Stimulated activated effector memory CD8-positive, alpha-beta T cell treated with anti-CD3 and anti-CD28 coated beads, Interleukin-12 subunit alpha, Interleukin-12 subunit beta, amount 100 ng/mL, for 72 hours (primary cell): ENCODE data around the gene PGPEP1.
"Not testable (repeated sequence)": the region's sequence is repeated elsewhere in the genome, so short reads cannot be mapped to it uniquely, and the experiment has no call there.

ENCODE experiments used
- ATAC-seq: fragments of 150-1000 bp; cut with Tn5 transposase; 2 replicates; pipeline ENCODE4 v1.10.0; 2021
- DNase-seq, 2 donors: peaks; one replicate each; pipeline ENCODE4 v3.0.0; 2021 to 2022; ENCODE audit warnings: low spot score in 2 of 2
- H3K27ac Mint-ChIP-seq: one replicate; pipeline ENCODE4 v1.8.0; 2022; ENCODE audit warnings: mild to moderate bottlenecking, mixed read lengths
- H3K36me3 Mint-ChIP-seq: one replicate; pipeline ENCODE4 v1.8.0; 2022; ENCODE audit warnings: mild to moderate bottlenecking, mixed read lengths
- H3K4me1 Mint-ChIP-seq: one replicate; pipeline ENCODE4 v1.8.0; 2022; ENCODE audit warnings: mixed read lengths
- H3K4me3 Mint-ChIP-seq: one replicate; pipeline ENCODE4 v1.8.0; 2022; ENCODE audit warnings: mild to moderate bottlenecking, mixed read lengths
- H3K9me3 Mint-ChIP-seq: one replicate; pipeline ENCODE4 v1.8.0; 2022; ENCODE audit warnings: mixed read lengths

PGPEP1 gene

GRCh38 chr19:18317961-18318800 is 22.2 kb upstream of the PGPEP1 start:
- peak; percentile 56 for ATAC-seq
- H3K9me3 Mint-ChIP-seq = no peaks in the 10 kb centered on the region
- peaks cover 85% of the 10 kb centered on the region for H3K36me3 Mint-ChIP-seq
- H3K4me1 Mint-ChIP-seq = peaks cover 49% of the 10 kb centered on the region
- peak overlapping the region; percentile 90 for H3K4me3 Mint-ChIP-seq
- DNase-seq = peak in 1 of 2 donors; percentile 77
- peak overlapping the region; percentile 95 for H3K27ac Mint-ChIP-seq

- Mint-ChIP-seq H3K4me3 (peak overlapping the region; percentile 90), H3K9me3 (no peaks in the 10 kb centered on the region), H3K27ac (peak overlapping the region; percentile 95), H3K36me3 (peaks cover 79% of the 10 kb centered on the region), H3K4me1 (peaks cover 60% of the 10 kb centered on the region)
- ATAC-seq (no peak), DNase-seq (no peak)
Measured at GRCh38 chr19:18319591-18320135, 20.7 kb upstream of the PGPEP1 start.

- H3K36me3 Mint-ChIP-seq = peaks cover 65% of the 10 kb centered on the region
- no peaks in the 10 kb centered on the region for H3K9me3 Mint-ChIP-seq
- no peak for ATAC-seq
- H3K4me3 Mint-ChIP-seq = peak overlapping the region; percentile 90
- no peak for DNase-seq
- H3K4me1 Mint-ChIP-seq = peaks cover 60% of the 10 kb centered on the region
- H3K27ac Mint-ChIP-seq = peak overlapping the region; percentile 94
Measured at GRCh38 chr19:18320865-18321733, 19.3 kb upstream of the PGPEP1 start.

- Mint-ChIP-seq H3K4me3 (peak overlapping the region; percentile 90), H3K27ac (peak overlapping the region; percentile 94), H3K9me3 (no peaks in the 10 kb centered on the region), H3K4me1 (peaks cover 60% of the 10 kb centered on the region), H3K36me3 (peaks cover 62% of the 10 kb centered on the region)
- ATAC-seq (no peak), DNase-seq (no peak)
Measured at GRCh38 chr19:18321734-18322102, 18.7 kb upstream of the PGPEP1 start.

- no peaks in the 10 kb centered on the region for H3K9me3 Mint-ChIP-seq
- H3K4me3 Mint-ChIP-seq = peak overlapping the region; percentile 90
- ATAC-seq (peak; percentile 36), DNase-seq (peak in 1 of 2 donors; percentile 76)
- H3K4me1 Mint-ChIP-seq = peaks cover 60% of the 10 kb centered on the region
- H3K36me3 Mint-ChIP-seq = peaks cover 59% of the 10 kb centered on the region
- peak overlapping the region; percentile 94 for H3K27ac Mint-ChIP-seq
Measured at GRCh38 chr19:18322318-18322758, 18.1 kb upstream of the PGPEP1 start.

- peak; percentile 97 for ATAC-seq
- DNase-seq = peak; percentile 96 to 99
- Mint-ChIP-seq H3K27ac (peak within 1 kb of the TSS; percentile 94), H3K4me3 (peak within 1 kb of the TSS; percentile 90), H3K4me1 (peaks cover 55% of the 10 kb centered on the region), H3K36me3 (peaks cover 53% of the 10 kb centered on the region), H3K9me3 (no peaks in the 10 kb centered on the region)
Measured at GRCh38 chr19:18322759-18323460, 17.5 kb upstream of the PGPEP1 start, which contains the start of gene LSM4. Gene LSM4, minus strand, starts transcription at chr19:18323076. Its CDS starts 56 bp downstream, at chr19:18323020.

GRCh38 chr19:18324373-18324731 is 16.0 kb upstream of the PGPEP1 start:
- peak overlapping the region; percentile 90 for H3K4me3 Mint-ChIP-seq
- peaks cover 52% of the 10 kb centered on the region for H3K4me1 Mint-ChIP-seq
- H3K27ac Mint-ChIP-seq = peak overlapping the region; percentile 94
- DNase-seq, H3K9me3 Mint-ChIP-seq, ATAC-seq: not testable (repeated sequence)
- peaks cover 47% of the 10 kb centered on the region for H3K36me3 Mint-ChIP-seq

GRCh38 chr19:18326772-18327171 is 13.6 kb upstream of the PGPEP1 start:
- no peak overlapping the region for H3K27ac Mint-ChIP-seq
- peaks cover 33% of the 10 kb centered on the region for H3K4me1 Mint-ChIP-seq
- H3K9me3 Mint-ChIP-seq = no peaks in the 10 kb centered on the region
- peaks cover 28% of the 10 kb centered on the region for H3K36me3 Mint-ChIP-seq
- ATAC-seq (no peak), DNase-seq (no peak)
- no peak overlapping the region for H3K4me3 Mint-ChIP-seq

GRCh38 chr19:18328340-18329034 is 11.9 kb upstream of the PGPEP1 start:
- Mint-ChIP-seq H3K27ac (peak overlapping the region; percentile 91), H3K36me3 (peaks cover 12% of the 10 kb centered on the region), H3K4me1 (peaks cover 19% of the 10 kb centered on the region), H3K4me3 (peak overlapping the region; percentile 70), H3K9me3 (no peaks in the 10 kb centered on the region)
- DNase-seq (peak; percentile 70 to 90), ATAC-seq (peak; percentile 97)

GRCh38 chr19:18329035-18329376 is 11.4 kb upstream of the PGPEP1 start:
- peaks cover 13% of the 10 kb centered on the region for H3K4me1 Mint-ChIP-seq
- H3K9me3 Mint-ChIP-seq = no peaks in the 10 kb centered on the region
- no peak overlapping the region for H3K27ac Mint-ChIP-seq
- no peak for ATAC-seq
- H3K4me3 Mint-ChIP-seq = peak overlapping the region; percentile 70
- H3K36me3 Mint-ChIP-seq = peaks cover 8% of the 10 kb centered on the region
- DNase-seq = no peak

GRCh38 chr19:18330868-18331267 is 9.5 kb upstream of the PGPEP1 start:
- Mint-ChIP-seq H3K4me1 (peaks cover 10% of the 10 kb centered on the region), H3K36me3 (peaks cover 5% of the 10 kb centered on the region), H3K27ac (no peak overlapping the region), H3K4me3 (no peak overlapping the region), H3K9me3 (no peaks in the 10 kb centered on the region)
- ATAC-seq = no peak
- DNase-seq = no peak

GRCh38 chr19:18332917-18333530 is 7.4 kb upstream of the PGPEP1 start:
- DNase-seq (no peak), ATAC-seq (no peak)
- H3K4me3 Mint-ChIP-seq = no peak overlapping the region
- no peak overlapping the region for H3K27ac Mint-ChIP-seq
- peaks cover 10% of the 10 kb centered on the region for H3K4me1 Mint-ChIP-seq
- H3K9me3 Mint-ChIP-seq = no peaks in the 10 kb centered on the region
- peaks cover 5% of the 10 kb centered on the region for H3K36me3 Mint-ChIP-seq

- Mint-ChIP-seq H3K36me3 (no peaks in the 10 kb centered on the region), H3K4me1 (peaks cover 5% of the 10 kb centered on the region), H3K9me3 (no peaks in the 10 kb centered on the region), H3K27ac (no peak overlapping the region), H3K4me3 (no peak overlapping the region)
- DNase-seq (no peak), ATAC-seq (no peak)
Measured at GRCh38 chr19:18333680-18334079, 6.7 kb upstream of the PGPEP1 start.

GRCh38 chr19:18336121-18336520 is 4.3 kb upstream of the PGPEP1 start:
- Mint-ChIP-seq H3K36me3 (no peaks in the 10 kb centered on the region), H3K9me3 (no peaks in the 10 kb centered on the region), H3K27ac (no peak overlapping the region), H3K4me3 (no peak overlapping the region), H3K4me1 (peaks cover 9% of the 10 kb centered on the region)
- no peak for ATAC-seq
- DNase-seq = no peak
